Measurements from ENCODE around the gene GPR78.
"Not testable (repeated sequence)": the region's sequence is repeated elsewhere in the genome, so short reads cannot be mapped to it uniquely, and the experiment has no call there.

The GPR78 gene

GRCh38 chr4:8635897-8636554 lies 55.8 kb downstream of the GPR78 start:
- not testable (repeated sequence) for H3K18ac ChIP-seq (ENCODE audit: low read length); H3K4ac ChIP-seq (ENCODE audit: low read depth, low read length); H2BK5ac ChIP-seq (ENCODE audit: low read depth, low read length, poor library complexity); H4K12ac ChIP-seq (ENCODE audit: low read depth, low read length); DNase-seq; H4K91ac ChIP-seq (ENCODE audit: low read depth, low read length); H3K9me3 ChIP-seq (ENCODE audit: insufficient read depth, low read depth, low read length); H3K4me2 ChIP-seq (ENCODE audit: low read length); H2BK120ac ChIP-seq (ENCODE audit: insufficient read depth, low read length, poor library complexity); H3K27ac ChIP-seq (ENCODE audit: low read depth, low read length); H3K79me2 ChIP-seq (ENCODE audit: control insufficient read depth, insufficient read depth, low read length, poor library complexity); H3K4me3 ChIP-seq (ENCODE audit: low read depth, low read length); H3K4me1 ChIP-seq (ENCODE audit: control insufficient read depth in 1 of 2, insufficient read depth in 2 of 2, low read length in 2 of 2); H4K8ac ChIP-seq (ENCODE audit: low read depth, low read length); H3K79me1 ChIP-seq (ENCODE audit: low read length); H3K23ac ChIP-seq (ENCODE audit: low read length); H3K27me3 ChIP-seq (ENCODE audit: insufficient read depth, low read length); H2AFZ ChIP-seq (ENCODE audit: insufficient read depth, low read length, poor library complexity); H3K36me3 ChIP-seq (ENCODE audit: control insufficient read depth in 1 of 2, insufficient read depth in 2 of 2, low read length in 2 of 2); H2BK12ac ChIP-seq (ENCODE audit: low read length); H3K14ac ChIP-seq (ENCODE audit: low read length); H2AK5ac ChIP-seq (ENCODE audit: low read length); H3K9ac ChIP-seq (ENCODE audit: low read length)
- no CpG with 5 or more reads among the region's 29 CpGs for WGBS (ENCODE audit: extremely low coverage, insufficient coverage, insufficient read length)
